Fibroblast of the aortic adventitia (primary cell): ENCODE data around the gene WASF3. TPM values are rescaled to one million over a fixed set of nuclear protein-coding genes. Genes with fewer than 3 reads are reported as not detected.

Experiments used
- DNase-seq: peaks from one replicate; pipeline ENCODE4 v3.0.0-alpha.2; 2010; ENCODE audit warnings: low read depth
- H3K4me3 ChIP-seq: 2 replicates; pipeline ENCODE4 v1.5.1; 2011; ENCODE audit warnings: low read depth, mild to moderate bottlenecking, control low read depth, low read length, moderate library complexity
- CTCF ChIP-seq: IDR thresholded peaks from 2 replicates; pipeline ENCODE4 v1.5.1; 2011; ENCODE audit warnings: mild to moderate bottlenecking, low read length, control low read depth, inconsistent platforms; ENCODE audit not compliant: insufficient read depth
- total RNA-seq: library from RNA; depleted of rRNA; stranded (reverse); fragments of >200 nt; gene quantifications from 2 replicates; pipeline ENCODE4 v1.2.3, GENCODE V29; 2012; ENCODE audit warnings: low replicate concordance

WASF3 gene
- total RNA-seq, 1 donor = 13.5 TPM

GRCh38 chr13:26604784-26605545 is 47.5 kb downstream of the WASF3 start:
- no peak overlapping the region for H3K4me3 ChIP-seq
- no peak for DNase-seq
- no peak for TF ChIP-seq CTCF

DNA sequence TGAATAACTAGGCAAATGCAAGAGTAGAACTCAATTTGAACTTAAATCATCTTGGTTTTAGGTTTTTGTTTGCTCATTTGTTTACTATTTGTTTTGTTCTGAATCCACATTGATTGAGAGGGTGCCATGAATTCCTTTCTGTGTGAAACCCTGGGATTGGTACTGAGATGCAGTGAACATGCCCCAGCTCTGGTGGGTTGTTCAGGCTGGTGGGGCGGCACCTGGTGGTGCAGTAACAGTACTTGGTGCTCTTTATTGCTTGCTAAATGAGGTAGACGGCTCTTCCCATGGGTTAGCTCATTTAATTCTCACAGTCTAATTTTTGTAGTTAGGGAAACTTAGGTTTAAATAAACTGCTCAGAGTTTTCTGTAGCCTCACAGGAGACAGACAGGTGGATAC is 48.4 kb downstream of the WASF3 start:
- H3K4me3 ChIP-seq = no peak overlapping the region
- DNase-seq = no peak
- TF ChIP-seq CTCF = no peak

DNA sequence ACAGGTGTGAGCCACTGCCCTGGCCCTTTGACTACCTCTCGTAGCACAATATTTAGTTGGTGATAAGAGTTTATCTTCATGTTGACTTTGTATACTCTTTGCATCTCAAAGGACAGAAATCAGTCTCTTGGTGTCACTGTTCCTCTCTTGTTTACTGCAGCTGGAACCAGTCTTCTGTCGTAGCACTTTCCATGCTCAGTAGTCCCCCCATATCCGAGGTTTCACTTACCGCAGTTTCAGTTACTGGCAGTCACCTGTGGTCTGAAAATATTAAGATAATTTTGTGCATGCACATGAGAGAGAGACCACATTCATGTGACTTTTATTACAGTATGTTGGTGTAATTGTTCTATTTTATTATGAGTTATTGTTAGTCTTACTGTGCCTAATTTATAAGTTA is 49.1 kb downstream of the WASF3 start:
- DNase-seq = no peak
- no peak overlapping the region for H3K4me3 ChIP-seq
- no peak for TF ChIP-seq CTCF

DNA sequence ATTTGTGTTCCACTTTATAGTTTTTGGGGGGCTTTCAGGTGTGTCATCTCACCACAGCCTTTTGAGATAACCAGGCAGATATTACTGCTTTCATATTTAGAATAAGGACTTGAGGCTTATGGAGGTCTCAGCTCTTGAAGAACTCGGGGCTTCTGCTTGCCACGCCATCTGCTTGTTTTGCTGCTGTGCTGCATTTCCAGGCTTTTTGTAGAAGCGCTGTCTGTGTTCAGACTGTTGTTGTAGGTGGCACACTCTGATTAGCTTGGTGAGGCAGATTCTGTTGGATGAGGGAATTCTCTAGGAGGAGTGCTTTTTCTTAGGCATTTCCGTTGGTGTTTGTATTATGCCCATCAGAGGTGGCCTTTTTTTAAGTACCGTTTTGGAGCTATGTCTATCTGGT is 57.2 kb downstream of the WASF3 start:
- no peak for TF ChIP-seq CTCF

DNA sequence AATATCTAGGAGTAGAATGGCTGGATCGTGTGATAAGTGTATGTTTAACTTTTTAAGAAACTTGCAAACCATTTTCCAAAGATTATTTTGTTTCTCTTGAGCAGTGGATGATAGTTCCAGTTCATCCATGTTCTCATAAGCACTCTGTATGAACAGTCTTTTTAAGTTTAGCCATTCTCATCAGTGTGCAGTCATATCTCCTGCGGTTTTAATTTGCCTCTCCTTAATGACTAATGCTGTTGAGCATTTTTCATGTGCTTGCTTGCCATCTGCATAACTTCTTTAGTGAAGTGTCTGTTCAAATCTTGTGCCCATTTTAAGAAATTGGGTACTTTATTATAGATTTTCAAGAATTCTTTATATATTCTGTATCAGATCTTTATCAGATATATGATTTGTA is 58.6 kb downstream of the WASF3 start:
- peak; percentile 68 for DNase-seq
- H3K4me3 ChIP-seq = no peak overlapping the region
- no peak for TF ChIP-seq CTCF

More for the DNA sequence above, 57.2 kb downstream of the WASF3 start:
- no peak for DNase-seq
- H3K4me3 ChIP-seq = no peak overlapping the region

GRCh38 chr13:26618726-26619125 is 61.2 kb downstream of the WASF3 start:
- no peak for DNase-seq

More at GRCh38 chr13:26618726-26619125, 61.2 kb downstream of the WASF3 start:
- no peak for TF ChIP-seq CTCF
- H3K4me3 ChIP-seq = no peak overlapping the region
